Measurements from ENCODE around the gene SLF1. TPM values are rescaled to one million over a fixed set of nuclear protein-coding genes. Genes with fewer than 3 reads are reported as not detected.

Gene SLF1
- total RNA-seq, 1 donor, result 11.2 TPM

GRCh38 chr5:94692581-94692980 lies 74.1 kb downstream of the SLF1 start:
- TF ChIP-seq CTCF (IDR thresholded peaks at IDR 0.05; ENCODE audit: insufficient read depth, low read length), result no peak

DNA sequence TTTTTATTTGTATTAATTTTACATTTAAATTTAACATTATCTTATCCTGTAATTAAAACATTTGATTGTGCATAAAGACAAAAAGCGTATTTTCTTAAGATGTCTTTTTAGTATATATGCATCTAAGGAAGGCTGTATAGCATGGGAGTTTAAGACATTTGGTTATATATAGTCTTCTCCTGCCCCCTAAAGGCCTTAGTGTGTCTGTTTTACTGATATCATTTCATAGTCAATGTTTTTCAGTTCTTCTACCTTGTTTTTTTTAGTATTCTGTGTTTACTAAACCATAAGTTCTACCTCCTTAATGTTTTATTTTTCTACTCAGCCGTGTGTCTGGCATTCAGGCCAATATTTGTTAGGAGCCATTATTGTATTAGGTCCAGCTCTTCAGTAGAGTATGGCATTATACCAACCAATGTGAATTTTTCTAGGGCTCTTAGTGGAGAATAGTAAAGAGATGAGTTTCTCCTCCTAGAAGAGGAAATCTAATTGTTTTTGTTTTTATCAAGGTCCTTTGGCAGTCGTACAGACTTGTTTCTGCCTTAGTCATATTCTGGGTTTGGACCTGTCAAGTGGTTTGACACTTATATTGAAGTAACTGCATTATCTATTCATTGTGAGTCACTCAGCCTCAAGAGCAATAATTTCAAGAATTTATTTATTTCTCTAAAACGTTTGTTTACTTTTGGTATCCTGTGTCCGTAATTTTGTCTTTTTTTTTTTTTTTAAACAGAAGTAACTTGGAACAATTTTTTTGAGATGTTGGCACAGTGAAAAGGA lies 74.8 kb downstream of the SLF1 start:
- no peak overlapping the region for H3K4me3 ChIP-seq (ENCODE audit: low read depth, low read length)
- TF ChIP-seq CTCF (IDR thresholded peaks at IDR 0.05; ENCODE audit: insufficient read depth, low read length), result peak; percentile 45
- peak; percentile 87 for DNase-seq (ENCODE audit: low read depth)

More at GRCh38 chr5:94692581-94692980, 74.1 kb downstream of the SLF1 start:
- DNase-seq (ENCODE audit: low read depth), result no peak
- H3K4me3 ChIP-seq (ENCODE audit: low read depth, low read length), result no peak overlapping the region

GRCh38 chr5:94693845-94694370 lies 75.4 kb downstream of the SLF1 start:
- no peak for TF ChIP-seq CTCF (IDR thresholded peaks at IDR 0.05; ENCODE audit: insufficient read depth, low read length)
- H3K4me3 ChIP-seq (ENCODE audit: low read depth, low read length), result no peak overlapping the region
- no peak for DNase-seq (ENCODE audit: low read depth)

- peak; percentile 27 for DNase-seq (ENCODE audit: low read depth)
- H3K4me3 ChIP-seq (ENCODE audit: low read depth, low read length), result no peak overlapping the region
Measured at GRCh38 chr5:94694671-94695070, 76.2 kb downstream of the SLF1 start.

DNA sequence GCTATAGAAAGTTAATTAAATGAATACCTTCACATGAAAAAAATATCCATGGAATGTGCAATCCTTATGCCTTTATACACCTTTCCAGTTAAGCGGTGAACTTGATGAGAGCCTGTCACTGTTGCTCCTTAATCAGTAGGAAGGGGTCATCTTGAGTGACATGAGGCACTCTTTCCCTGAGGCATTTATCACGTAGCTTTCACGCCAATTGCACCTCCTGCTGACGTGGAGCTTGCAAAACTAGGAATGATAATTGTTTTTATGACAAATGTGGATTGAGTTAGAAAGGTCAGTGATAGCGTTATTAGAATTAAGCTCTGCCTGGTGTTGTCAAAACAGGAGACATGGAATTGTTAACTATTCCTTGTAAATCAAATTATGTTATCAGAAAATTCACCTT lies 79.7 kb downstream of the SLF1 start:
- H3K4me3 ChIP-seq (ENCODE audit: low read depth, low read length), result no peak overlapping the region
- DNase-seq (ENCODE audit: low read depth), result no peak
- TF ChIP-seq CTCF (IDR thresholded peaks at IDR 0.05; ENCODE audit: insufficient read depth, low read length), result no peak

More at GRCh38 chr5:94694671-94695070, 76.2 kb downstream of the SLF1 start:
- TF ChIP-seq CTCF (IDR thresholded peaks at IDR 0.05; ENCODE audit: insufficient read depth, low read length), result no peak

DNA sequence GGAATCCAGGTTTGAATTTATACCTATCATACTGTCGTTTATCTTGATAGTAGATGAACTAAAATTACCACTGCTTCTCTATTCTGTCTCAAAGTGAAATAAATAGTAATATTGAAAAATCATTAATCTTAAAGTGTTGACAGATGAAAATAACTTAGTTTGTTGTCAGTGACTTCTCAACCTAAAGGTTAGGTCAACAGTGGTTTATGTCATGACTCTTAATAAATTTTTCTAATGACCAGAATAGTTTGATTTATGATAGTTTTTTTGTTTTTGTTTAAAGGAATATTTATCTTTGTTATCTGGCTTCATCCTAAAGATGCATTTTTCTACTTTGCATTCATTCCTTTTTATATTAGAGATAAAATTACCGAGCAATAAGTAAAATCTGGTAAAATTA lies 81.1 kb downstream of the SLF1 start:
- no peak for DNase-seq (ENCODE audit: low read depth)
- no peak overlapping the region for H3K4me3 ChIP-seq (ENCODE audit: low read depth, low read length)

More for the DNA sequence above, 81.1 kb downstream of the SLF1 start:
- TF ChIP-seq CTCF (IDR thresholded peaks at IDR 0.05; ENCODE audit: insufficient read depth, low read length), result no peak

Data from fibroblast of the aortic adventitia (primary cell).